Measurements from ENCODE around the gene TUBA1C.
A peak's percentile ranks its signal among the peaks of the same experiment; 100 is the strongest.
"Not testable (repeated sequence)": the region's sequence is repeated elsewhere in the genome, so short reads cannot be mapped to it uniquely, and the experiment has no call there.

Gene TUBA1C

GRCh38 chr12:49314811-49315210, 49.9 kb downstream of the TUBA1C start:
- no peak for DNase-seq

GRCh38 chr12:49317118-49317517, 52.2 kb downstream of the TUBA1C start:
- not testable (repeated sequence) for DNase-seq

- not testable (repeated sequence) for DNase-seq
These were observed 55.7 kb downstream of the TUBA1C start for GRCh38 chr12:49320411-49321103.

- no peak for DNase-seq
These were observed 57.5 kb downstream of the TUBA1C start for GRCh38 chr12:49322367-49322707.

- DNase-seq: peak; percentile 95 to 96
These were observed 58.0 kb downstream of the TUBA1C start, which contains the start of gene TROAP for GRCh38 chr12:49322708-49323523. Gene TROAP (plus strand): TSS chr12:49323255. CDS start chr12:49323609, 354 bp downstream.

GRCh38 chr12:49323524-49324097, 58.7 kb downstream of the TUBA1C start:
- no peak for DNase-seq
